GM21529 (cell line): ENCODE measurements around the gene PRR36.

Experiments used
- ATAC-seq: cut with Tn5 transposase; IDR thresholded peaks from one replicate; pipeline ENCODE4 v1.9.1; 2021; ENCODE audit not compliant: unreplicated experiment

Gene PRR36

DNA sequence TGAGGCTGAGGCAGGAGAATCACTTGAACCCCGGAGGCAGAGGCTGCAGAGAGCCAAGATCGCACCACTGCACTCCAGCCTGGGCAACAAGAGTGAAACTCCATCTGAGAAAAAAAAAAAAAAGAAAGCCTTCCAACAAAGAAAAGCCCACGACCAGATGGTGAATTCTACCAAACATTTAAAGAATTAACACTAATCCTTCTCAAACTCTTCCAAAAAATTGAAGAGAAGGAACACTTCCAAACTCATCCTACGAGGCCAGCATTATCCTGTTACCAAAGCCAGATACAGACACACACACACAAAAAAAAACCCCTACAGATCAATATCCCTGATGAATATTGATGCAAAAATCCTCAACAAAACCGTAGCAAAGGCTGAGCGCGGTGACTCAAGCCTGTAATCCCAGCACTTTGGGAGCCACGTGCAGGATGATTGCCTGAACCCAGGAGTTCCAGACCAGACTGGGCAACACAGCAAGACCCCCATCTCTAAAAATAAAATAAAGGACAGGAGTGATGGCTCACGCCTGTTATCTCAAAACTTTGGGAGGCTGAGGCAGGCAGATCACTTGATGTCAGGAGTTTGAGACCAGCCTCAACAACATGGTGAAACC lies 50.4 kb downstream of the PRR36 start:
- ATAC-seq: no peak

DNA sequence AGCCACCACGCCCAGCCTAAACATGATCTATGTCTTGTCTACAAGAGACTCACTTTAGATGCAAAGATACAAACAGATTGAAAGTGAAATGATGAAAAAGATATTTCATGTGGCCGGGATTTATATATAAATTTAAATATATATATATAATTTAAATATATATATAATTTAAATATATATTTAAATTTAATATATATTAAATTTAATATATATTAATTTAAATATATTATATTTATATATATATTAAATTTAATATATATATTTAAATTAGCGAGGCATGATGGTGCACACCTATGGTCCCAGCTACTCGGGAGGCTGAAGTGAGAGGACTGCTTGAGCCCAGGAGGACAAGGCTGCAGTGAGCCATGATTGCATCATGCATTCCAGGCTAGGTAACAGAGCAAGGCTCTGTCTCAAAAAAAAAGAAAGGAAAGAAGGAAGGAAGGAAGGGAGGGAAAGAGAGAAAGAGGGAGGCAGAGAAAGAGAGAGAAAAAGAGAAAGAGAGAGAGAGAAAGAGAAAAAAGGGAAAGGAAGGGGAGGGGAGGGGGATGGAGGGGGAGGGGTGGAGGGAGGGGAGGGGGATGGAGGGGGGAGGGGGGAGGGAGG lies 51.2 kb downstream of the PRR36 start:
- no peak for ATAC-seq

DNA sequence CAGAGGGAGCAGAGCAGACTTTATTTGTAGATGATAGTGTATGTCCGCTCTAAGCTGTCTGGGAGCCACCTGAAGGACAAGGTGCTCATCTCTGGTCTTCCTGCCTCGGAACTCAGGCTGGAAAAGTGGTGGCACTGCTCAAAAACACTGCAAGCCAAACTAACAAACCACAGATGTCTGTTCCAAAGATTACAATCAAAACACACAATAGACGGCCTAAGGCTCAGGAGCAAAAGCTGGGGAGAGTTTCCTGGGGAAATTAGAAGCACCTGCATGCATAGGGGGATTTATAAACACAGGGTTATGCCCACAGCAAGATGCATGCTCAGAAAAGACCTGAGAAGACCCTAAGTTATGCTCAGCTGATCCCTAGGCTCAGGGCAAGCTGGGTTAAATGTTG lies 53.6 kb downstream of the PRR36 start:
- no peak for ATAC-seq

DNA sequence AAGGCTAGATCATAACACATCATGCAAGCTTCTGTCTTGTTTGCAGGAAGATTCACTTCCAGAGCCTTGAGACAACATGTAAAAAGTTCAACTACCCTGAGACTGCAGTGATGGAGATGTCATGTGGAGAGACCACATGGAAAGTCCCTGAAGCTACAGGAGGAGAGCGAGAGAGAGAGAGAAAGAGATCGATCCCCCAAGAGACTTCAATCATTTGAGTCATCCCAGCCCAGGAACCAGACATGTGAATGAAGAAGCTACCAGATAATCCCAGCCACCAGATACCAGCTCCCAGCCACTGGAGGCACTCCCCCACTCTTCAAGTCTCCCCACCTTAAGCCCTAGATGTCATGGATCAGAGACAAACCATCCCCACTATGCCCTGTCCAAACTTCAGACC lies 54.9 kb downstream of the PRR36 start:
- no peak for ATAC-seq

DNA sequence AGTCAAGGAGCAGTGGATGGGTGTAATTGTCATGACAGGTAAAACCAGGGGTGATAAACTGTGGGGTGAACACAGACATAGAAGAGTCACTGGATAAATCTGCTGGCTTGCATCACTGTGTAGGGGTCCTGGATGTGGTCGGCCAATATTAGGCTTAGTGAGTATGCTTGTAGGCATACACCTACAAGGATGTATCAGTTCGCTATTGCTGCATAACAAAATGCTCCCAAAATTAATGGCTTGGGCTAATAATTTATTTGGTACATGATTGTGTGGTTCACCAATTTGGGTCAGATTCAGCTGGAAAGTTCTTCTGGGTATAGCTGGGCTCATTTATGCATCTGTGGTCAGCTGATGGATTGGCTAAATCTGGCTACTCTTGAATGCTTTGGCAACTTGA lies 55.4 kb downstream of the PRR36 start:
- no peak for ATAC-seq
